AG08395 (cell line): ENCODE data around the gene ZDHHC1.
"Not testable (repeated sequence)": the region's sequence is repeated elsewhere in the genome, so short reads cannot be mapped to it uniquely, and the experiment has no call there.

Source experiments
- DNase-seq: peaks from one replicate; pipeline ENCODE4 v3.0.0; 2012; ENCODE audit warnings: mixed read lengths, low spot score

The ZDHHC1 gene

DNA sequence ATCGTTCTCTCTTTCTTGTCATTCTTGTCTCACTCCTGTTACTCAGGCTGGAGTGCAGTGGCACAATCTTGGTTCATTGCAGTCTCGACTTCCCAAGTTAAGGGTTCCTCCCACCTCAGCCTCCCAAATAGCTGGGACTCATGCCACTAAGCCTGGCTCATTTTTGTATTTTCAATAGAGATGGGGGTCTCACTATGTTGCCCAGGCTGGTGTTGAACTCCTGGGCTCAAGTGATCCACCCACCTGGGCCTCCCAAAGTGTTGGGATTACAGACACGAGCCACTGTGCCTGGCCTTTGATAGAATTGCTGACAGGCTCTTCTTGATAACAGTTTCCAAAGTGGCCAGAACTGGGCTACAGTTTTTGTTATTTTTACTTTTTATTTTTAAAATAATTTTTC, 55.2 kb downstream of the ZDHHC1 start:
- DNase-seq = no peak

GRCh38 chr16:67359540-67360269, 56.6 kb downstream of the ZDHHC1 start:
- not testable (repeated sequence) for DNase-seq

DNA sequence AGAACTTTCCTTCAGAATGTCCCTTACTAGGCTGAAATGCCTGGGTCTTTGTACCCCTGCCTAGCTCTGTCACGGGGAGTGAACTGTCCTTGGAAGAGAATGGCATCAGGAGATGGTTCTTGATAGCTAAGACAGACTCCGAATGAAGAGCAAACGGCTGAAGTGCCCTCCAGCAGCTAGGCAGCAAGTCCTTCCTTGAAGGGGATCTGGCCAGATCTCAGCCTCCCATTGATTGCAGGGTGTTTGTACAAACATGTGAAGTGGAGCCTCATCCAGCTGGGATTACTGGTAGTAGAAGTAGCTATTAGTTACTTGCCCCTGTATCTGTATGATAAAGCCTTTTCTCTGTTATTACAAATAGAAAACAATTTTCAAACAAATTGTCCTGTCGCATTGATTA, 58.7 kb downstream of the ZDHHC1 start:
- no peak for DNase-seq

- no peak for DNase-seq
These were observed 59.9 kb downstream of the ZDHHC1 start for GRCh38 chr16:67356396-67356795.

DNA sequence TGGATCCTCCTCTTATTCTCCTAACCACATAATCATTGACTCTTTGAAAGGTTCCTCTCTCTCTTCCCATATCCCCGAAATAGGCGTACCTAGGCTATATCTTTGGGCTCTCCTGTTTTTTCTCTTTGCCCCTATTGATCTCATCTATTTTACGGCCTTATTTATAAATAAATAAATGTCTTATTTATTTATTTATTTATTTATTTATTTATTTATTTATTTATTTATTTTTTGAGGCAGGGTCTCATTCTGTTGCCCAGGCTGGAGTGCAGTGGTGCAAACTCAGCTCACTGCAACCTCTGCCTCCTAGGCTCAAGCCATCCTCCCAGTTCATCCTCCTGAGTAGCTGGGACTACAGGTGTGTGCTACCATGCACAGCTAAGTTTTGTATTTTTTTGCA, 63.8 kb downstream of the ZDHHC1 start:
- DNase-seq = not testable (repeated sequence)

DNA sequence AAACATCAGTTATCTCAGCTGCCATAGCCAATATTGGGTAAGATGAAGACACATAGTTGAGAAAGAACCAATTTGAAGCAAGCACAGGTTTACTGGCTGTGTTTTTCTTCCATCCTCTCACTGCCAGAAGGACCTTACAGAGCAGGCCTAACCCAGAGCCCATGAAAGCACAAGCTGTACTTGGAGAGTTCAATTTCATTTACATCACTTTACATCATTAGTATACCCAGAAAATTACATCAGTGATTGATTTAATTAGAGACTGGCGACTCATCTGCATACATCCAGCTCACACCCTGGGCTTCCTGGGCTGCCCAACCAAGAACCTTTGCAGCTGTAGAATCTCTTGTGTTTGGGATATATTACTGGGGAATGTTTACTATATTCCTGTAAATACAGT, 66.0 kb downstream of the ZDHHC1 start:
- DNase-seq = no peak

GRCh38 chr16:67349172-67349571, 67.1 kb downstream of the ZDHHC1 start:
- no peak for DNase-seq

- no peak for DNase-seq
These were observed 69.9 kb downstream of the ZDHHC1 start for GRCh38 chr16:67346341-67346740.

DNA sequence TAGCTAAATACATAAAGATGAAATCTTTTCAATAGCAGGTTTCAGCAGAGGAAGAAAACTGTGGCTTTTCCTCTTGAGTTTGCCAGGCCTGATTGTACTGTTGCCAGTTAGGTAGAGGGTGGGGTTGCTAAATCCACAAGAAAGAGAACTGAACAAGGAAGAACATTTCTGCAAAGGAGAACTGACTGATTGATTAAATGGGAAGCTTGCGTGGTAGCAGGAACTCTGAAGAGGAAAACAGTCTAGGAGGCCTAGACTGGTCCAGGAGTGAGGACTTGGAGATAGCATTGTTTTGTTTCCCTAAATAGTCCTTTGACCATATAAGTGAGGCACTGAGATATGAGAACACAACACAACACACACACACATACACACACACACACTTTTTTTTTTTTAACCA, 70.9 kb downstream of the ZDHHC1 start:
- DNase-seq = no peak
